ENCODE data around the gene MINAR1. TPM values are rescaled to one million over a fixed set of nuclear protein-coding genes. Genes with fewer than 3 reads are reported as not detected.

Gene MINAR1
- total RNA-seq, 1 donor from 2014 or later = 1.9 TPM

GRCh38 chr15:79458491-79458890 lies 26.4 kb downstream of the MINAR1 start:
- Mint-ChIP-seq H3K4me3 (no peak overlapping the region), H3K4me1 (peaks cover 4% of the 10 kb centered on the region), H3K27me3 (ENCODE audit: low read depth) (no peaks in the 10 kb centered on the region), H3K36me3 (ENCODE audit: low read depth) (no peaks in the 10 kb centered on the region), H3K9me3 (no peaks in the 10 kb centered on the region), H3K27ac (ENCODE audit: unreplicated experiment) (no peak overlapping the region)
- no peak for TF ChIP-seq CTCF (conservative IDR thresholded peaks at IDR 0.05)
- DNase-seq (ENCODE audit: low read depth, low spot score) = no peak

- H3K36me3 Mint-ChIP-seq (ENCODE audit: low read depth) = no peaks in the 10 kb centered on the region
- DNase-seq (ENCODE audit: low read depth, low spot score) = no peak
- no peak overlapping the region for H3K27ac Mint-ChIP-seq (ENCODE audit: unreplicated experiment)
- peaks cover 4% of the 10 kb centered on the region for H3K4me1 Mint-ChIP-seq
- H3K9me3 Mint-ChIP-seq = no peaks in the 10 kb centered on the region
- no peak for TF ChIP-seq CTCF (conservative IDR thresholded peaks at IDR 0.05)
- no peaks in the 10 kb centered on the region for H3K27me3 Mint-ChIP-seq (ENCODE audit: low read depth)
- H3K4me3 Mint-ChIP-seq = no peak overlapping the region
Observed at GRCh38 chr15:79459666-79460065, 27.5 kb downstream of the MINAR1 start.

GRCh38 chr15:79463043-79463780 lies 31.1 kb downstream of the MINAR1 start:
- no peaks in the 10 kb centered on the region for H3K36me3 Mint-ChIP-seq (ENCODE audit: low read depth)
- no peaks in the 10 kb centered on the region for H3K9me3 Mint-ChIP-seq
- peaks cover 4% of the 10 kb centered on the region for H3K4me1 Mint-ChIP-seq
- no peak overlapping the region for H3K27ac Mint-ChIP-seq (ENCODE audit: unreplicated experiment)
- no peak for DNase-seq (ENCODE audit: low read depth, low spot score)
- TF ChIP-seq CTCF (conservative IDR thresholded peaks at IDR 0.05) = no peak
- H3K4me3 Mint-ChIP-seq = no peak overlapping the region
- no peaks in the 10 kb centered on the region for H3K27me3 Mint-ChIP-seq (ENCODE audit: low read depth)

- no peak overlapping the region for H3K4me3 Mint-ChIP-seq
Observed at GRCh38 chr15:79463781-79464270, 31.7 kb downstream of the MINAR1 start.

GRCh38 chr15:79466488-79466887 lies 34.4 kb downstream of the MINAR1 start:
- TF ChIP-seq CTCF (conservative IDR thresholded peaks at IDR 0.05) = no peak
- Mint-ChIP-seq H3K4me1 (no peaks in the 10 kb centered on the region), H3K27ac (ENCODE audit: unreplicated experiment) (no peak overlapping the region), H3K9me3 (no peaks in the 10 kb centered on the region), H3K36me3 (ENCODE audit: low read depth) (no peaks in the 10 kb centered on the region), H3K4me3 (no peak overlapping the region), H3K27me3 (ENCODE audit: low read depth) (no peaks in the 10 kb centered on the region)
- no peak for DNase-seq (ENCODE audit: low read depth, low spot score)

More at GRCh38 chr15:79463781-79464270, 31.7 kb downstream of the MINAR1 start:
- no peaks in the 10 kb centered on the region for H3K9me3 Mint-ChIP-seq
- no peaks in the 10 kb centered on the region for H3K36me3 Mint-ChIP-seq (ENCODE audit: low read depth)
- no peaks in the 10 kb centered on the region for H3K27me3 Mint-ChIP-seq (ENCODE audit: low read depth)
- TF ChIP-seq CTCF (conservative IDR thresholded peaks at IDR 0.05) = no peak
- no peak for DNase-seq (ENCODE audit: low read depth, low spot score)
- H3K27ac Mint-ChIP-seq (ENCODE audit: unreplicated experiment) = no peak overlapping the region
- peaks cover 4% of the 10 kb centered on the region for H3K4me1 Mint-ChIP-seq

All from neural crest cell (in vitro differentiated cells).